Measurements from ENCODE around the gene SNRNP27.
A peak's percentile ranks its signal among the peaks of the same experiment; 100 is the strongest.

- TF ChIP-seq CTCF (IDR thresholded peaks at IDR 0.05; ENCODE audit: control extremely low read depth in 1 of 3, insufficient read depth in 1 of 3, low read depth in 1 of 3, low read length in 3 of 3) (peak in 2 of 3 experiments; percentile 40 to 43; a peak in 2 of 4 replicates), EZH2 (IDR thresholded peaks at IDR 0.05; ENCODE audit: low read depth, low read length, severe bottlenecking) (no peak)
Observed at GRCh38 chr2:69911985-69912563, 18.3 kb downstream of the SNRNP27 start.

Measured in H1 (cell line).